ENCODE measurements around the gene RNF220.
A peak's percentile ranks its signal among the peaks of the same experiment; 100 is the strongest.

Gene RNF220

DNA sequence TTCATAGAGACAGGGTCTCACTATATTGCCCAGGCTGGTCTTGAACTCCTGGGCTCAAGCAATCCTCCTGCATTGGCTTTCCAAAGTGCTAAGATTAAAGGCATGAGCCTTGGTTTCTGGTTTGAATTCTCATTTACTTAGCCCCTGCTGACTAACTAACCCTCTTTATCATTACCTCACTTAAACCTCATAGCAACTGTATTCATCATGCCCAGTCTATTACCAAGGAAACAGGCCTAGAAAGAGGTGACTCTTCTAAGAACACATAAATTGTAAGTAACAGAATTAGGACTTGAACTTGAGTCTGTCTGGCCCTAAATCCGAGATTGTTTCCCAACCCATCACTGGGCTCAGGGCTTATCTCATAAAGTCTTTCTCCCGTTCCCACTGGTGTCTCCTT, 225.1 kb downstream of the RNF220 start:
- H3K4me3 ChIP-seq (ENCODE audit: low read depth, low read length), result no peak overlapping the region
- no peak for DNase-seq (ENCODE audit: low read depth)
- TF ChIP-seq, protein P1, sequence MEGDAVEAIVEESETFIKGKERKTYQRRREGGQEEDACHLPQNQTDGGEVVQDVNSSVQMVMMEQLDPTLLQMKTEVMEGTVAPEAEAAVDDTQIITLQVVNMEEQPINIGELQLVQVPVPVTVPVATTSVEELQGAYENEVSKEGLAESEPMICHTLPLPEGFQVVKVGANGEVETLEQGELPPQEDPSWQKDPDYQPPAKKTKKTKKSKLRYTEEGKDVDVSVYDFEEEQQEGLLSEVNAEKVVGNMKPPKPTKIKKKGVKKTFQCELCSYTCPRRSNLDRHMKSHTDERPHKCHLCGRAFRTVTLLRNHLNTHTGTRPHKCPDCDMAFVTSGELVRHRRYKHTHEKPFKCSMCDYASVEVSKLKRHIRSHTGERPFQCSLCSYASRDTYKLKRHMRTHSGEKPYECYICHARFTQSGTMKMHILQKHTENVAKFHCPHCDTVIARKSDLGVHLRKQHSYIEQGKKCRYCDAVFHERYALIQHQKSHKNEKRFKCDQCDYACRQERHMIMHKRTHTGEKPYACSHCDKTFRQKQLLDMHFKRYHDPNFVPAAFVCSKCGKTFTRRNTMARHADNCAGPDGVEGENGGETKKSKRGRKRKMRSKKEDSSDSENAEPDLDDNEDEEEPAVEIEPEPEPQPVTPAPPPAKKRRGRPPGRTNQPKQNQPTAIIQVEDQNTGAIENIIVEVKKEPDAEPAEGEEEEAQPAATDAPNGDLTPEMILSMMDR (IDR thresholded peaks at IDR 0.05; ENCODE audit: control insufficient read depth, extremely low read depth, insufficient read depth), result no peak

GRCh38 chr1:44631333-44631646, 226.2 kb downstream of the RNF220 start:
- DNase-seq (ENCODE audit: low read depth), result no peak
- TF ChIP-seq, protein P1 (IDR thresholded peaks at IDR 0.05; ENCODE audit: control insufficient read depth, extremely low read depth, insufficient read depth), result no peak
- H3K4me3 ChIP-seq (ENCODE audit: low read depth, low read length), result peak overlapping the region; percentile 77

DNA sequence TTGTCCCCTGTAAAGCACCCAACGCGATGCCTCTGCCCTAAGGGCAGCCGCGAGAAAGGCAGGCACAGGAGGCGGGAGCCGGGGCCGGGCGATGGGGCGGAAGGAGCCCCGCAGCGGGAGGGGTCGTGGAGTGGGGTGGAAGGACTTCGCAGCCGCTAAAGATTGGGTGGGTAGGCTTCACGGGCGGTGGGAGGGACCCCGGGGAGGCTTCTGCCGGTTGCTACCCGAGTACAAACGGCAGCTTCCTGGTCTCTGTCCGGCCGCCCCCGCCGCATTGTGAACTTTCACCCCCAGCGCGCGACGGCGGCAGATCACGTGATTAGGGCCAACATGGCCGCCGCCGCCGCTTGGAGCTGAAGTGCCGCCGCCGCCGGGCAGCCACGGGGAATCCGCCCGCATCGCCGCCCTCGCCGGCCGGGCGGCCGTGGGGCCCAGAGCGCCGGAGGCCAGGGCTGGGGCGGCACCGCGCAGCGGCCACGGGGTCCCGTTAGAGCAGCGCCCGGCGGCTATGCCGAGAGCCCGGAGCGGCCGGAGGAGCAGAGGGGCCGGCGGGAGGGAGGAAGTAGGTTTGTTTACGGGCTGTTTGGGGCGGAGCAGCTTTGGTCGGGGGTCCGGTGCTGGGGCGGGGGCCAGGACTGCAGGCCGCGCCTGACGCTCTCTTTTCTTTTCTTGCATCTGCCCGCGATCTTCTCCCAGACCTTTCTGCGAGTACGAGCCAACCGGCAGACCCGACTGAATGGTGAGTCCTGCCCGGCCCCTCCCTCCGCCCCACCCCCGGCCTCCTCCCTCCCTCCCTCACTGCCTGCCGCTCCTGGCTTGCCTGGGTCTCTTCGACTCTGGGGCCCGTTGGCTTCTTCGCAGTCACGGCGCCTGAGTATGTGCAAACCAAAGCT, 226.8 kb downstream of the RNF220 start:
- peak overlapping the region; percentile 77 for H3K4me3 ChIP-seq (ENCODE audit: low read depth, low read length)
- DNase-seq (ENCODE audit: low read depth), result peak; percentile 58
- TF ChIP-seq, protein P1 (IDR thresholded peaks at IDR 0.05; ENCODE audit: control insufficient read depth, extremely low read depth, insufficient read depth), result no peak

- peak overlapping the region; percentile 77 for H3K4me3 ChIP-seq (ENCODE audit: low read depth, low read length)
- no peak for DNase-seq (ENCODE audit: low read depth)
- TF ChIP-seq, protein P1 (IDR thresholded peaks at IDR 0.05; ENCODE audit: control insufficient read depth, extremely low read depth, insufficient read depth), result no peak
Observed at GRCh38 chr1:44632598-44632997, 227.5 kb downstream of the RNF220 start.

DNA sequence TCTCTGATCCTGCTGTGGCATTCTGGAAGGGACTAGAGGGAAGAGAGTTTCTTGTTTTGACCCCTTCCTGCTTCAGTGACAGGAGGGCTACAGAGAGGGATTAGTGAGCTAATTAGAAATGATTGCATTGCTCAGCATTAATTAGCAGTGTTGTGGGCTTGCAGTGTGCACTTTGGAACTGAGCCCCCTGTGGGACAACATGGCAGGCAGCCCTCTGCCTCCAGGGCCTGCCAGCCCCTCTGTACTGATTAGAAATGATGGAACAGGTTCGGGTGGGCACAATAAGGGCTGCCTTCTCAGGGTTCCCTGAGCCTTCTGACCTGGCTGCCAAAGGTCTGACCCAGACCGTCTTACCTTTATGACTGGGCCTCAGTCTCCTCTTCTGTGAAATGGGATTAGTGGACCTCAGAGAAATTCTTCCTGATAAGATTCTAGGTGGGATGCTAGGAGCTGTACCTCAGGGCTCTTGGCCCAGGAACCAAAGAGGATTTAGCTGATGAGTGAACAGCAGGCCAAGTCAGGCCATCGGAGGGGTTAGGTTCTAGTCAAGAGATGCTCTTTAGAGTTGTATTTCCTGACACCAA, 229.6 kb downstream of the RNF220 start:
- no peak for DNase-seq (ENCODE audit: low read depth)
- no peak overlapping the region for H3K4me3 ChIP-seq (ENCODE audit: low read depth, low read length)
- TF ChIP-seq, protein P1 (IDR thresholded peaks at IDR 0.05; ENCODE audit: control insufficient read depth, extremely low read depth, insufficient read depth), result no peak

DNA sequence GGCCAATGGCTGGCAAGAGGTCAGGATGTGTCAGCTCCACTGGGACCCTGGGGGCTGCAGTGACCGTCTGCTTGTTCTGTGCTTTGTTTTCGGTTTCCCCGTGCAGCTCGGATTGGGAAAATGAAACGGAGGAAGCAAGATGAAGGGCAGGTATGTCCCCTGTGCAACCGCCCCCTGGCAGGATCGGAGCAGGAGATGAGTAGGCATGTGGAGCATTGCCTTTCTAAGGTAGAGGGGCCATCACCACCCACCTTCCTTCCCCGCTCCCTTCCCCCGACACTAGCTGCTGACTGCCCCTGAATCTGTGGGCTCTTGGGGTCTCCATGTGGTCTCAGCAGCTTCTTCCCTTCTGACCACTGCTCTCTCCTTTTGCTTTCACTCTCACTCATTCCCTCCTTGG, 230.4 kb downstream of the RNF220 start:
- TF ChIP-seq, protein P1 (IDR thresholded peaks at IDR 0.05; ENCODE audit: control insufficient read depth, extremely low read depth, insufficient read depth), result no peak
- no peak for DNase-seq (ENCODE audit: low read depth)
- no peak overlapping the region for H3K4me3 ChIP-seq (ENCODE audit: low read depth, low read length)
